Stimulated activated memory B cell treated with anti-CD40 and anti-IgM and Interleukin-4, amounts not matched to agents 10 μg/mL and 1 μg/mL and 100 μg/mL, for 72 hours (primary cell): ENCODE data around the gene SOX5.
A peak's percentile ranks its signal among the peaks of the same experiment; 100 is the strongest.
"Not testable (repeated sequence)": the region's sequence is repeated elsewhere in the genome, so short reads cannot be mapped to it uniquely, and the experiment has no call there.

Experiments used
- ATAC-seq: fragments of 150-1000 bp; cut with Tn5 transposase; 2 replicates; pipeline ENCODE4 v1.10.0; 2021
- H3K27ac Mint-ChIP-seq: one replicate; pipeline ENCODE4 v1.8.0; 2022; ENCODE audit warnings: mild to moderate bottlenecking, mixed read lengths
- H3K27me3 Mint-ChIP-seq: one replicate; pipeline ENCODE4 v1.8.0; 2022; ENCODE audit warnings: mixed read lengths
- H3K36me3 Mint-ChIP-seq: one replicate; pipeline ENCODE4 v1.8.0; 2022; ENCODE audit warnings: mixed read lengths
- H3K4me1 Mint-ChIP-seq: one replicate; pipeline ENCODE4 v1.8.0; 2022; ENCODE audit warnings: mixed read lengths
- H3K4me3 Mint-ChIP-seq: one replicate; pipeline ENCODE4 v1.8.0; 2022; ENCODE audit warnings: mild to moderate bottlenecking, moderate library complexity, mixed read lengths
- H3K9me3 Mint-ChIP-seq: one replicate; pipeline ENCODE4 v1.8.0; 2022; ENCODE audit warnings: mixed read lengths

Gene SOX5

DNA sequence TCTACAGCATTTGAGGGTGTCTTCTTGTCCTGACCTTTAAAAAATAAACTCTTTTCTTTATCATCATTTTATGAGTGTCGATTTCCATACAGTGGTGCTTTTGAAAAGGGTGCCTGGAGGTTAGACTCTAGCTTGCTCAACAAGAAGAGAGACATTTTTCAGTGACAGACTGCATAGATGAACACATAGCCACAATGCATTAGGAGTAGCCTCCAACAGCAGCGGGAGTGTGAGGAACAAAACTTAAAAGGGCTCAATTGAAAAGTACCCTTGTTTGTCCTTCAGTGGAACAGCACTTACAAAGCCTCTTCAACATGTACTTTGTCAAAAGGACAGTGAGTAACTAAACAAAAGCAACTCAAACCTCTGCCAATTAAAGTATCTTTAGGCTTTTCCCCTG lies 119.3 kb downstream of the SOX5 start:
- no peak overlapping the region for H3K4me3 Mint-ChIP-seq
- ATAC-seq: no peak
- H3K27me3 Mint-ChIP-seq: no peaks in the 10 kb centered on the region
- no peak overlapping the region for H3K27ac Mint-ChIP-seq
- no peaks in the 10 kb centered on the region for H3K9me3 Mint-ChIP-seq
- no peaks in the 10 kb centered on the region for H3K36me3 Mint-ChIP-seq
- peaks cover 8% of the 10 kb centered on the region for H3K4me1 Mint-ChIP-seq

DNA sequence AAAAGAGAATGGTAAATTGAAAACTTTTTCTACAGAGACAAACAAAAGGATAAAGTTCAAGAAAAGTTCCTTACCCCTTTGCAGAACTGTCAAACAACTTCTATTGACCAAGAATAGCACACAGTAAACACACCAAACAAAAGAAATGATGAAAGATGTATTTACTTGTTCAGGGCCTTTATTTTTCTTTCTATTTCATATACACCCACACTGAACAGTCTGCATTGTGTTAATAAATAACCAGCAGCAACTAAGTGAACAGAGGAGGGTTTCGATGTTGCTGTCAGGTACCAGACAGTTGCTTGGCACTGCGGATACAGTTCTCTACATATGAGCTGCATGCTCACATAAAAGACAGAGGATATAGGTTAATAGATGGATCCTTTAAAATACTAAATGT lies 122.1 kb downstream of the SOX5 start:
- Mint-ChIP-seq H3K4me3 (no peak overlapping the region), H3K36me3 (no peaks in the 10 kb centered on the region), H3K4me1 (peaks cover 8% of the 10 kb centered on the region), H3K27me3 (no peaks in the 10 kb centered on the region), H3K27ac (no peak overlapping the region), H3K9me3 (no peaks in the 10 kb centered on the region)
- no peak for ATAC-seq

DNA sequence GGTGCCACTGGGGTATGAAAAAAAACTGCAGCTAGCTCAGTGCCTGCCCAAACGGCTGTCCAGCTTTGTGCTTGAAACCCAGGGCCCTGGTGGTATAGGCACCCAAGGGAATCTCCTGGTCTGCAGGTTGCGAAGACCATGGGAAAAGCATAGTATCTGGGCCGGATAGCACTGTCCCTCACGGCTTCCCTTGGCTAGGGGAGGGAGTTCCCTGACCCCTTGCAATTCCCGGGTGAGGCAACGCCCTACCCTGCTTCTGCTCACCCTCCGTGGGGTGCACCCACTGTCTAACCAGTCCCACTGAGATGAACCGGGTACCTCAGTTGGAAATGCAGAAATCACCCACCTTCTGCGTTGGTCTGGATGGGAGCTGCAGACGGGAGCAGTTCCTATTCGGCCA lies 124.3 kb downstream of the SOX5 start:
- H3K4me3 Mint-ChIP-seq, H3K9me3 Mint-ChIP-seq, H3K36me3 Mint-ChIP-seq, ATAC-seq, H3K27me3 Mint-ChIP-seq, H3K4me1 Mint-ChIP-seq, H3K27ac Mint-ChIP-seq: not testable (repeated sequence)

DNA sequence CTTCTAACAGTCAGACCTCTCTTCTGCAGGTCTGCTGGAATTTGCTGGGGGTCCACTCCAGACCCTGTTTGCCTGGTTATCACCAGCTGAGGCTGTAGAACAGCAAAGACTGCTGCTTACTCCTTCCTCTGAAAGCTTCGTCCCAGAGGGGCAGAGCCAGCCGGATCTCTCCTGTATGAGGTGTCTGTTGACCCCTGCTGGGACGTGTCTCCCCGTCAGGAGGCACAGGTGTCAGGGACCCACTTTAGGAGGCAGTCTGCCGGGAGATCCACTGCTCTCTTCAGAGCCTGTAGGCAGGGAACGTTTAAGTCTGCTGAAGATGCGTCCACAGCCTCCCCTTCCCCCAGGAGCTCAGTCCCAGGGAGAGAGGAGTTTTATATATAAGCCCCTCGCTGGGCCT lies 125.1 kb downstream of the SOX5 start:
- Mint-ChIP-seq H3K9me3 (no peaks in the 10 kb centered on the region), H3K4me3 (no peak overlapping the region), H3K27me3 (no peaks in the 10 kb centered on the region), H3K36me3 (no peaks in the 10 kb centered on the region), H3K27ac (no peak overlapping the region), H3K4me1 (no peaks in the 10 kb centered on the region)
- ATAC-seq: no peak

DNA sequence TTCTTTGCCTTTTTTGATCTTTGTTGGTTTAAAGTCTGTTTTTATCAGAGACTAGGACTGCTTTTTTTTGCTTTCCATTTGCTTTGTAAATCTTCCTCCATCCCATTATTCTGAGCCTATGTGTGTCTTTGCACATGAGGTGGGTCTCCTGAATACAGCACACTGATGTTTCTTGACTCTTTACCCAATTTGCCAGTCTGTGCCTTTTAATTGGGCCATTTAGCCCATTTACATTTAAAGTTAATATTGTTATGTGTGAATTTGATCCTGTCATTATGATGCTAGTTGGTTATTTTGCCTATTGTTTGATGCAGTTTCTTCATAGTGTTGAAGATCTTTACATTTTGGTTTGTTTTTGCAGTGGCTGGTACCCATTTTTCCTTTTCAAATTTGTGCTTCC lies 126.6 kb downstream of the SOX5 start:
- ATAC-seq, H3K4me1 Mint-ChIP-seq, H3K27ac Mint-ChIP-seq: not testable (repeated sequence)

DNA sequence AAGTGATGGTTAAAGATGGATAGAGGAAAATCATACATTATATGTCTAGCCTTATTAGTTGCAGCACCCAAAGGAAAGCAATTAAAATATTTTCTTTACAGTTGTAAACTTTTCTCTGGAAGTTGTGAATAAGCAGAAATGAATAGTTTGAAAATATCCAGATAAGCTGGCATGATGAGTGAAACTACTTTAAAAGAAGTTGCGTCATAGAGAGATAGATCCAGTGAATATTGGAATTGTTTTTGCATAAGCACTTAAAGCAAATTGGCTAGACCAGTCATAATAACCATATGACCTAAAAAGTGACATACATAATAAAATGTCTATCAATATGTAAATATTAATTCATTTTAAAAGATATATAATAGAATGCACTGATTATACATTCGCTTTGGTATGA lies 132.1 kb downstream of the SOX5 start:
- Mint-ChIP-seq H3K36me3 (no peaks in the 10 kb centered on the region), H3K4me3 (no peak overlapping the region), H3K27ac (no peak overlapping the region), H3K4me1 (no peaks in the 10 kb centered on the region), H3K9me3 (no peaks in the 10 kb centered on the region), H3K27me3 (no peaks in the 10 kb centered on the region)
- no peak for ATAC-seq

More for the DNA sequence above, 126.6 kb downstream of the SOX5 start:
- H3K27me3 Mint-ChIP-seq, H3K9me3 Mint-ChIP-seq, H3K36me3 Mint-ChIP-seq, H3K4me3 Mint-ChIP-seq: not testable (repeated sequence)

DNA sequence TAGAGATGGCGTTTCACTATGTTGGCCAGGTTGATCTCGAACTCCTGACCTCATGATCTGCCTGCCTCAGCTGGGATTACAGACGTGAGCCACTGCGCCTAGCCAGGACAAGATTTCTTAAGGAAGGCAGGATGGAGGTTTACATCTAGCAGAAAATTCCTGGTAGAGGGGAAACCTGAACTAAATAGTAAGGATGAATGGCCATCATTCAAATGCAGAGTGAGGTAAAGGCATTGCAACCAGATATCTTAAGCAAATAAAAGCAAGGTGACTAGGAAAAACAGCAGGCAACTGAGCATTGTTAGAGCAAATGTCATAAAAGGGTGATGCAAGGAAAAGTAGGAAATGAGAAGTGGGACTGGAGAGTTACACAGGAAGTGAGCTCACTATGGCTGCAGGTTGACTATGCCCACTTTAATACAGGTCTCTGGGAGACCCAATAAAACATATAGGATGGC lies 133.0 kb downstream of the SOX5 start:
- Mint-ChIP-seq H3K36me3 (no peaks in the 10 kb centered on the region), H3K9me3 (no peaks in the 10 kb centered on the region), H3K27me3 (no peaks in the 10 kb centered on the region), H3K4me3 (no peak overlapping the region), H3K4me1 (no peaks in the 10 kb centered on the region), H3K27ac (no peak overlapping the region)
- no peak for ATAC-seq

DNA sequence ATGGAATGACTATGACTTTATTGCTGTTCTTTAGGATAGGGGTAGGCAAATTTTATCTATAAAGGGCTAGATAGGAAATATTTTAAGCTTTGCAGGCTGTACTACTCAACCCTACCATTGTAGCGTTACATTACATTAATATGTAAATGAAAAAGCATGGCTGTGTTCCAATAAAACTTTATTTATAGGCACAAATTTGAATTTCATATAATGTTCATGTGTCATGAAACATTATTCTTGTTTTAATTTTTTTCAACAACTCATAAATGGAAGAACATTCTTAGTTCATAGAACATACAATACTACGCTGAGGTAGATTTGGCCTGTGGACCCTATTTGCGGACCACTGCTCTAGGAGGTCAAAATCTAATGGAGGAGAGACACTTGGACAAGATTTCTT lies 133.7 kb downstream of the SOX5 start:
- ATAC-seq: no peak
- no peaks in the 10 kb centered on the region for H3K9me3 Mint-ChIP-seq

DNA sequence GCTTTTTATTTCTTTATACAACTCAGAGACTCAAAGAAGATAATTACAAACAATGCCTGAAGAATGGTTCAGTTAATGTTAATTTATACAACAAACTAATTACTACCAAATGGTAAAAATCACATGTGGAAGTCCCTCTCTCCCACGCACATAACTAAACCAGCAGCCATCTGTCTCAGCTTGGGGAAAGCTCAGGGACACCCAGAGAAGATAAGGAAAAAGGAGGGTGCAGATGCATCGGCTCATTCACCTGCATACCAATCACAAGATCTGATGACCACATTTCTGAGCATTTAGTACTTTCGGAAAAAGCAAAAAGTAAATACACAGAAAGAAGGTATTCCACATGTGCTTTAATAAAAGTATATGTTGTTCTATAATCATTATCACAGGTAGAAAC lies 136.3 kb downstream of the SOX5 start:
- no peaks in the 10 kb centered on the region for H3K36me3 Mint-ChIP-seq
- no peaks in the 10 kb centered on the region for H3K27me3 Mint-ChIP-seq
- H3K4me1 Mint-ChIP-seq: no peaks in the 10 kb centered on the region
- H3K9me3 Mint-ChIP-seq: no peaks in the 10 kb centered on the region
- no peak overlapping the region for H3K4me3 Mint-ChIP-seq
- no peak for ATAC-seq
- H3K27ac Mint-ChIP-seq: no peak overlapping the region

More for the DNA sequence above, 133.7 kb downstream of the SOX5 start:
- no peaks in the 10 kb centered on the region for H3K27me3 Mint-ChIP-seq
- H3K36me3 Mint-ChIP-seq: no peaks in the 10 kb centered on the region
- no peak overlapping the region for H3K4me3 Mint-ChIP-seq
- no peak overlapping the region for H3K27ac Mint-ChIP-seq
- H3K4me1 Mint-ChIP-seq: no peaks in the 10 kb centered on the region

DNA sequence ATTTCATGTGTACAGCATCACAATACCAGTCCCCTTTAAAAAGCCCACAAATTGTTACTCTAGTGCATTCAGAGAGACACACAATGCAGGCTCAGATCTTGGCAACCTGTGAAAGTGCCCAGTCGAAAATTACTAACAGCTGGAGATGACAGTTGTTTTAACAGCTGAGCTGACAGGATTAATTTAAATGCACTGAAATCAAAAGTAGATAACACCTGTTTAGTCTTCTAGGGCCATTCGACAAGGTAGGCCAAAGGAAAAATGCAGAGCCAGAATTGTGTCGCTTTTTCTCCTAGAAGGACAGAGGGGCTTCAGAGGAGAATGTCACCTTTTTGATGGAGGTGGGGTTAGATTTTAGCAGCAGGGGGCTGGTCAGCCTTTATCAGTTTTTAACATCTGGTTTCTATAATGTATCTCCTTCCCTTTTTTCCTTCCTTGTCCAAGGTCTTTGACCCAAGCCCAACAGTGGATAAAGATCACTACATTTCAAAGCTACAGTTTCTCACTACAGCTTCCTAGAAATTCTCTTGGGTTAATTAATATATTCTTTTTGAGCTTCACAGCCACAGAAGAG lies 139.1 kb downstream of the SOX5 start:
- no peaks in the 10 kb centered on the region for H3K4me1 Mint-ChIP-seq
- no peak for ATAC-seq
- no peaks in the 10 kb centered on the region for H3K9me3 Mint-ChIP-seq
- no peak overlapping the region for H3K27ac Mint-ChIP-seq
- H3K36me3 Mint-ChIP-seq: no peaks in the 10 kb centered on the region
- H3K4me3 Mint-ChIP-seq: no peak overlapping the region
- no peaks in the 10 kb centered on the region for H3K27me3 Mint-ChIP-seq

DNA sequence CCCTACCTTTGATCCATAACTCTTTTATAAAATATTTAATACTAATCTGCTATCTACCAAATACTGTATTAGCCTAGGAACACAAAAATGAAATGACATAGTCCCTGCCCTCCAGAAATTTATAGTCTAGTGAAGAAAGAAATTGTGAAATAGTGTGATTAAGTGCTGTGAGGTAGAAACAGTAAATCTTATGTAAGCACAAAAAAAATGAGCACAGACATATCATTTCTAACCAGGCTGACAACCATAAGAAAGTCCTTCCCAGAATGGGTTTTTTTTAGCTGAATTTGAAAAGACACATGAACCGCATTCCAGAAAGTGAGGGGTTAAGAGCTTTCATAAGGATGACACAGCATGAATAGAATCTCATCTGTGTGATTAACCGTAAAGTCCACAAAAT lies 145.9 kb downstream of the SOX5 start:
- H3K9me3 Mint-ChIP-seq: no peaks in the 10 kb centered on the region
- H3K27ac Mint-ChIP-seq: no peak overlapping the region
- ATAC-seq: no peak
- no peaks in the 10 kb centered on the region for H3K36me3 Mint-ChIP-seq
- H3K4me1 Mint-ChIP-seq: no peaks in the 10 kb centered on the region
- no peaks in the 10 kb centered on the region for H3K27me3 Mint-ChIP-seq
- no peak overlapping the region for H3K4me3 Mint-ChIP-seq

DNA sequence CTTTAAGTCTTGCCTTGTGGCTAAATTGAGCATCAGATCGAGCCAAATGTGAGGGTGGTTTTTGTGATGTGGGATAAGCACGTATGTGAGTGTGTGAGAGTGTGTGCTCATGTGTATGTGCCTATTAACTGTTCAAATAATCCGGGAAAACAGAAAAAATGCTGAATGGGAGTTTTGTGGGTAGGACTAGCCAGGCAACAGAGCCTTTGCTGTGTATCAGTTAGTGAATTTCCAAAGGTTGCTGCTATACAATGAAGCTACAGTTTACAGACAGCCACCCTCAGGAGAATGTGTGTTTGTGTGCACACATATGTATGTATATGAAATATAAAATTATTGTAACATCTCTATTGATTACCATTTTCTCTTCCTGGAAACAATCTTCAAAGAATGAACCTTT lies 154.0 kb downstream of the SOX5 start:
- H3K36me3 Mint-ChIP-seq: no peaks in the 10 kb centered on the region
- peak; percentile 16 for ATAC-seq
- H3K27me3 Mint-ChIP-seq: no peaks in the 10 kb centered on the region
- no peak overlapping the region for H3K4me3 Mint-ChIP-seq
- no peaks in the 10 kb centered on the region for H3K4me1 Mint-ChIP-seq
- H3K27ac Mint-ChIP-seq: no peak overlapping the region
- H3K9me3 Mint-ChIP-seq: no peaks in the 10 kb centered on the region

DNA sequence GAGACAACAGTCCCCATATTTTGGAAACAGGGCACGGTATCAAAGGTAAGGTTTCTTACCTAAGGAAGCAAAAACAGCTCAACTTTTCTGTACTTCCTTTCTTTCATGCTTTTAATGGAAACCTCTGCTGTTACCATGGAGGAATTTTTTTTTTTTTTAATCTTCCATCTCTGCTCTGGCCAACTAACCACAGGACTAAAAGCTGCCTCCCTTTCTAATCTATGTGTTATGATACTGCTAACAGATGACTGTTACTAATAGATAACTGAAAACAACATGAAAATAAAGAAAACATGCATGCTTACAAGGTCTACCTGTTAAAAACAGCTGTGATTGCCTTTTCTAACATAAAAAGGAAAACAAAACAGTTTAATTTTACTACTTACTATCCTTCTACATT lies 168.4 kb downstream of the SOX5 start:
- no peaks in the 10 kb centered on the region for H3K4me1 Mint-ChIP-seq
- no peak overlapping the region for H3K4me3 Mint-ChIP-seq
- H3K9me3 Mint-ChIP-seq: no peaks in the 10 kb centered on the region
- no peaks in the 10 kb centered on the region for H3K27me3 Mint-ChIP-seq
- no peaks in the 10 kb centered on the region for H3K36me3 Mint-ChIP-seq
- no peak overlapping the region for H3K27ac Mint-ChIP-seq
- no peak for ATAC-seq

DNA sequence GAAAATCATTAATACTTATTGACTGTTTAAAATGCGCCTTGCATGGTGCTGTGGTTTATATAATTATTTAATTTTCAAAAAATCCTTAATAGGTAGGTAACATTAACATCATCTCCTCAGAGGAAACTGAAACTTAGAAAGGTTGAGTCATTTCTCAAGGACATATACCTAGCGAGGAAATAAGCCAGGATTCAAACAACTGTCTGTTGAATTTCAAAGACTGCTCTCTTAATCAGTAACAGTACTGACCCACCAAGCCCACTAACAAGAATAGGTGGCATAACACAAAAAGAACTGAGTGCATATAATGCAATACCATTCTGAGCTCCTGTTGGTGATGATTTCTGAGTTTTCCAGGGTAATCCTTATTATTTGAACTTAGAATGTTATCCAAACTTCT lies 174.3 kb downstream of the SOX5 start:
- Mint-ChIP-seq H3K4me1 (no peaks in the 10 kb centered on the region), H3K9me3 (no peaks in the 10 kb centered on the region), H3K27me3 (no peaks in the 10 kb centered on the region), H3K36me3 (no peaks in the 10 kb centered on the region), H3K4me3 (no peak overlapping the region), H3K27ac (no peak overlapping the region)
- ATAC-seq: no peak

DNA sequence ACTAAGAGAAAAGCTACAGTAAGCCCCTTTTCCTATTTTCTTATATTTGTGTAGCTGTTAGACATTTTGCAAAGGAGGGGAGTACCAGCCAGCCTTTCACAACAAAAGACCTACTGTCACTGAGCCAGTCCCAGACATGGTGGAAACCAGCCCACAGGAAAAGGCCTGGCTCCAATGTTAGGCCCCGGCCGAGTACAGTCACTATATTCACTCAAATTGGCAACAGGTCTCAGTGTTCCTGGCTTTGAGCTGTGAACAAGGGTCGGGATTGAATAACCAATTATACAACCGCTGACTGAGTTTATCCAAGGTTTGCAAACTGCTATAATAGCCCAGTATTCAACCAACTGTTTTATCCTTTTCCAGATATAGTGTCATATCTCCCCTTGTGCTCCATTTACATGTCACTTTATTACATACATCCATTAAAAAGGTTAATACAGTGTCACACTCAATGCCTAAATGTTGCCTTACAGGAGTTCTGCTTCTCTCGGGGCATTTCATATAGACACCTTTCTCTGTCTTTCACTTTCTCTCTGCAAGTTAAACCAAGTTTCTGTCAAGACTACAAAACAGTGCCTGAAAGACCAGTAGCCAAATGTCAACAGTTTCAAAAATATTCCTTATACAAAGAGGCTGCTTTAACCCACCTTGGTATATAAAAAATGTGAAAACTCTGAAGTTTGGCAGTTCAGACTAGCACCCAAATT lies 178.1 kb downstream of the SOX5 start:
- no peak for ATAC-seq
- Mint-ChIP-seq H3K27me3 (no peaks in the 10 kb centered on the region), H3K27ac (no peak overlapping the region), H3K9me3 (no peaks in the 10 kb centered on the region), H3K36me3 (no peaks in the 10 kb centered on the region), H3K4me1 (no peaks in the 10 kb centered on the region), H3K4me3 (no peak overlapping the region)

DNA sequence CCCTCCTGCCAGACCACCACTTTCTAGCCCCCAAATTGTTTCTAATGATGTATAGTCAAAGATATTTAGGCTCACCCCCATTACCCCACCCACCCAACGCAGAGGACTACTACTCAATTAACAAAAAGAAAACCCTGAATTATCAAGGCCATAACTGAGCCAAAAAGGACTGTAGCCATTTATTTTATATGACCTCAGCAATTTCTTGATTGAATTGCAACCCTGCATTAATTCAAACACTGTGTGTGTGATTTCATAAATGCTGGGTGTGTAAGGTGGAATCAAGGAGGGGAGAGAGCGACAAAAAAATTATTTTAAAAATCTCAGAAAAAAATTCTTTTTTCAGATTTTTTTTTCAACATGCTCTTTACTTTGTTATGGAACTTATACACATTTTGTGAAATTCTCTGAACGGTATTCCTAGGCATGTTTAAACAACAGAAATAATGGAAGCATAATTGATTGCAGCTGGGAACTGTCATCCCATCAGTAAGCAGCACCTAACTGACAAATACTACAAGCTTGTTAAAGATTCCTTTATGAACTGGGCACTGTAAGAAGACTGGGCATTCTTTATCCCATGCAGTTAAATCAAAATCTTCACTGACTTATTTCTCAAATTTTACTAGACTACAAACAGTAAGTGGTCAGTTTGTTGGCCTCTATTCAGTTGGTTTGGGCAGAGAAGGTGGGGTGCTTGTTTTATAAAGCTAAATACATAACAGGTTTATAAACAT lies 179.1 kb downstream of the SOX5 start:
- Mint-ChIP-seq H3K9me3 (no peaks in the 10 kb centered on the region), H3K27me3 (no peaks in the 10 kb centered on the region), H3K4me1 (no peaks in the 10 kb centered on the region), H3K36me3 (no peaks in the 10 kb centered on the region), H3K4me3 (no peak overlapping the region), H3K27ac (no peak overlapping the region)
- no peak for ATAC-seq
